ENCODE results near the gene BATF3. TPM values are rescaled to one million over a fixed set of nuclear protein-coding genes. Genes with fewer than 3 reads are reported as not detected.

The BATF3 gene
- total RNA-seq, 4 donors from 2014 or later, result 0.74 to 2.1 (median 0.84) TPM; not detected in 1

- no peak overlapping the region for H3K4me3 ChIP-seq (ENCODE audit: low read depth, poor library complexity, severe bottlenecking)
- DNase-seq (ENCODE audit: low spot score in 2 of 2), result no peak
- 59 to 67% methylated on average over 3 of the region's 3 CpGs for WGBS, 2 donors
- intact Hi-C loops (cut with DNase I; ENCODE audit: low total_unique reads), result no loop called here
- TF ChIP-seq CTCF (IDR thresholded peaks at IDR 0.05) (no peak), POLR2A (IDR thresholded peaks at IDR 0.05) (no peak)
Observed at GRCh38 chr1:212722270-212722957, 22.8 kb upstream of the BATF3 start.

GRCh38 chr1:212721388-212722247 lies 22.0 kb upstream of the BATF3 start:
- no peak for DNase-seq (ENCODE audit: low spot score in 2 of 2)
- TF ChIP-seq CTCF (IDR thresholded peaks at IDR 0.05) (no peak), POLR2A (IDR thresholded peaks at IDR 0.05) (no peak)
- intact Hi-C loops (cut with DNase I; ENCODE audit: low total_unique reads), result no loop called here
- no peak overlapping the region for H3K4me3 ChIP-seq (ENCODE audit: low read depth, poor library complexity, severe bottlenecking)
- 59 to 71% methylated on average over 9 of the region's 9 CpGs for WGBS, 2 donors

GRCh38 chr1:212719633-212720032 lies 20.0 kb upstream of the BATF3 start:
- TF ChIP-seq POLR2A (IDR thresholded peaks at IDR 0.05) (no peak), CTCF (IDR thresholded peaks at IDR 0.05) (no peak)
- no peak for DNase-seq (ENCODE audit: low spot score in 2 of 2)
- H3K4me3 ChIP-seq (ENCODE audit: low read depth, poor library complexity, severe bottlenecking), result no peak overlapping the region
- 91 to 94% methylated on average over 2 of the region's 2 CpGs for WGBS, 2 donors
- intact Hi-C loops (cut with DNase I; ENCODE audit: low total_unique reads), result no loop called here

GRCh38 chr1:212718499-212718898 lies 18.9 kb upstream of the BATF3 start:
- no peak for DNase-seq (ENCODE audit: low spot score in 2 of 2)
- WGBS, 2 donors, result 22 to 28% methylated on average over 4 of the region's 4 CpGs
- intact Hi-C loops (cut with DNase I; ENCODE audit: low total_unique reads), result no loop called here
- no peak overlapping the region for H3K4me3 ChIP-seq (ENCODE audit: low read depth, poor library complexity, severe bottlenecking)
- TF ChIP-seq CTCF (IDR thresholded peaks at IDR 0.05) (no peak), POLR2A (IDR thresholded peaks at IDR 0.05) (no peak)

GRCh38 chr1:212716161-212716560 lies 16.5 kb upstream of the BATF3 start:
- H3K4me3 ChIP-seq (ENCODE audit: low read depth, poor library complexity, severe bottlenecking), result no peak overlapping the region
- 50 to 64% methylated on average over 1 of the region's 1 CpG for WGBS, 2 donors
- no peak for DNase-seq (ENCODE audit: low spot score in 2 of 2)
- TF ChIP-seq CTCF (IDR thresholded peaks at IDR 0.05) (no peak), POLR2A (IDR thresholded peaks at IDR 0.05) (no peak)
- intact Hi-C loops (cut with DNase I; ENCODE audit: low total_unique reads), result no loop called here
